Keratinocyte (primary cell): ENCODE results near the gene TWSG1. TPM values are rescaled to one million over a fixed set of nuclear protein-coding genes. Genes with fewer than 3 reads are reported as not detected.

ENCODE experiments used
- DNase-seq: peaks from one replicate; pipeline ENCODE4 v3.0.0-alpha.2; 2011; ENCODE audit warnings: low read depth, missing footprints, low spot score
- FAIRE-seq: peaks from 2 replicates; lab custom pipeline; 2011; peaks lifted over from hg19 to GRCh38; lab: Jason Lieb, UNC
- H2AFZ ChIP-seq: 2 replicates; pipeline ENCODE4 v1.6.0; 2012; ENCODE audit warnings: low read length, control low read depth, inconsistent platforms; ENCODE audit not compliant: control insufficient read depth
- H3K27ac ChIP-seq: 2 replicates; pipeline ENCODE4 v1.5.1; 2011; ENCODE audit warnings: low read length; ENCODE audit not compliant: control insufficient read depth, insufficient read depth
- H3K27me3 ChIP-seq: 3 replicates; pipeline ENCODE4 v1.6.0; 2011; ENCODE audit warnings: low read length; ENCODE audit not compliant: control insufficient read depth, insufficient read depth; ENCODE audit errors: extremely low read depth
- H3K36me3 ChIP-seq, 2 experiments: 2 replicates in 1 of 2; 3 replicates in 1 of 2; pipeline ENCODE4 v1.5.1; 2011; ENCODE audit warnings: low read length in 2 of 2, mild to moderate bottlenecking in 1 of 2; ENCODE audit not compliant: control insufficient read depth in 2 of 2, insufficient read depth in 2 of 2; ENCODE audit errors: extremely low read depth in 1 of 2
- H3K4me1 ChIP-seq: 3 replicates; pipeline ENCODE4 v1.5.1; 2011; ENCODE audit warnings: low read length; ENCODE audit not compliant: control insufficient read depth, insufficient read depth; ENCODE audit errors: extremely low read depth
- H3K4me2 ChIP-seq: 3 replicates; pipeline ENCODE4 v1.6.0; 2011; ENCODE audit warnings: low read depth, low read length; ENCODE audit not compliant: control insufficient read depth, insufficient read depth; ENCODE audit errors: extremely low read depth
- H3K4me3 ChIP-seq, 3 experiments: fragments of 200-600 bp in 1 of 3; sonication (generic) in 1 of 3; 2 replicates in 2 of 3; 3 replicates in 1 of 3; pipeline ENCODE4 v1.5.1; 2011 to 2016; ENCODE audit warnings: low read length in 3 of 3, mild to moderate bottlenecking in 3 of 3, control low read depth in 2 of 3, inconsistent platforms in 1 of 3, low read depth in 1 of 3, mixed read lengths in 1 of 3, mixed run types in 1 of 3, moderate library complexity in 1 of 3; ENCODE audit not compliant: control insufficient read depth in 2 of 3, insufficient read depth in 2 of 3; ENCODE audit errors: extremely low read depth in 1 of 3
- H3K79me2 ChIP-seq: 2 replicates; pipeline ENCODE4 v1.6.0; 2012; ENCODE audit warnings: low read length; ENCODE audit not compliant: control insufficient read depth, insufficient read depth
- H3K9ac ChIP-seq: 3 replicates; pipeline ENCODE4 v1.6.0; 2011; ENCODE audit warnings: low read length; ENCODE audit not compliant: control insufficient read depth, insufficient read depth; ENCODE audit errors: extremely low read depth
- H3K9me1 ChIP-seq: 3 replicates; pipeline ENCODE4 v1.6.0; 2011; ENCODE audit warnings: low read length; ENCODE audit not compliant: control insufficient read depth, insufficient read depth; ENCODE audit errors: extremely low read depth
- H3K9me3 ChIP-seq: 2 replicates; pipeline ENCODE4 v1.5.1; 2012; ENCODE audit warnings: low read depth, low read length; ENCODE audit not compliant: control insufficient read depth
- H4K20me1 ChIP-seq: 3 replicates; pipeline ENCODE4 v1.6.0; 2011; ENCODE audit warnings: low read length; ENCODE audit not compliant: control insufficient read depth, insufficient read depth; ENCODE audit errors: extremely low read depth
- EZH2 ChIP-seq: IDR thresholded peaks from one replicate; pipeline ENCODE4 v1.6.1; 2012; ENCODE audit warnings: inconsistent platforms, mild to moderate bottlenecking, low read length, moderate library complexity
- dilution Hi-C: fragments of 300-500 bp; cut with MboI; formaldehyde crosslinking; loops from one replicate; pipeline ENCODE4 v1.7.0; 2020; ENCODE audit warnings: low sequenced_read_pairs; ENCODE audit not compliant: extremely low pct_ligation_motif_present
- polyA plus RNA-seq, 5 experiments: library from polyadenylated mRNA; depleted of rRNA in 3 of 5; stranded (reverse) in 3 of 5; stranded (forward) in 1 of 5; unstranded in 1 of 5; fragments of >200 nt; gene quantifications; 1 replicate in 1 of 5; 2 replicates in 3 of 5; 3 replicates in 1 of 5; pipeline versions ENCODE4 v1.2.1 to v1.2.3, GENCODE V29; 2011 to 2012; ENCODE audit warnings: missing spikeins in 2 of 5, low read depth in 1 of 5, low replicate concordance in 1 of 5
- TF ChIP-seq, protein P1 (sequence below), 3 experiments: IDR thresholded peaks in 1 of 3; conservative IDR thresholded peaks in 1 of 3; optimal IDR thresholded peaks in 1 of 3; 2 replicates in 2 of 3; 3 replicates in 1 of 3; pipeline versions ENCODE3 to v1.5.1; 2011; ENCODE audit warnings: low read length in 3 of 3, mild to moderate bottlenecking in 3 of 3, moderate library complexity in 2 of 3, control low read depth in 1 of 3, inconsistent platforms in 1 of 3; ENCODE audit not compliant: insufficient read depth in 2 of 3; ENCODE audit errors: extremely low read depth in 1 of 3

TWSG1 gene
- polyA plus RNA-seq, 1 donor (not counting 4 experiments of a cell fraction or from before 2014, with no cell fraction given): 46.9 TPM

- Histone ChIP-seq H3K9me1 (no peaks in the 10 kb centered on the region), H3K27ac (no peak overlapping the region), H3K79me2 (no peaks in the 10 kb centered on the region), H2AFZ (peak overlapping the region; percentile 78), H4K20me1 (no peaks in the 10 kb centered on the region), H3K4me1 (peaks cover 21% of the 10 kb centered on the region), H3K9ac (no peak overlapping the region), H3K36me3 (no peaks in the 10 kb centered on the region), H3K4me3 (no peak overlapping the region), H3K27me3 (no peaks in the 10 kb centered on the region), H3K9me3 (no peaks in the 10 kb centered on the region), H3K4me2 (peak overlapping the region; percentile 71)
- dilution Hi-C loops: no loop called here
- DNase-seq (no peak), FAIRE-seq (no peak)
- TF ChIP-seq, protein P1, sequence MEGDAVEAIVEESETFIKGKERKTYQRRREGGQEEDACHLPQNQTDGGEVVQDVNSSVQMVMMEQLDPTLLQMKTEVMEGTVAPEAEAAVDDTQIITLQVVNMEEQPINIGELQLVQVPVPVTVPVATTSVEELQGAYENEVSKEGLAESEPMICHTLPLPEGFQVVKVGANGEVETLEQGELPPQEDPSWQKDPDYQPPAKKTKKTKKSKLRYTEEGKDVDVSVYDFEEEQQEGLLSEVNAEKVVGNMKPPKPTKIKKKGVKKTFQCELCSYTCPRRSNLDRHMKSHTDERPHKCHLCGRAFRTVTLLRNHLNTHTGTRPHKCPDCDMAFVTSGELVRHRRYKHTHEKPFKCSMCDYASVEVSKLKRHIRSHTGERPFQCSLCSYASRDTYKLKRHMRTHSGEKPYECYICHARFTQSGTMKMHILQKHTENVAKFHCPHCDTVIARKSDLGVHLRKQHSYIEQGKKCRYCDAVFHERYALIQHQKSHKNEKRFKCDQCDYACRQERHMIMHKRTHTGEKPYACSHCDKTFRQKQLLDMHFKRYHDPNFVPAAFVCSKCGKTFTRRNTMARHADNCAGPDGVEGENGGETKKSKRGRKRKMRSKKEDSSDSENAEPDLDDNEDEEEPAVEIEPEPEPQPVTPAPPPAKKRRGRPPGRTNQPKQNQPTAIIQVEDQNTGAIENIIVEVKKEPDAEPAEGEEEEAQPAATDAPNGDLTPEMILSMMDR (optimal IDR thresholded peaks at IDR 0.05 in 1 of 3, IDR thresholded peaks at IDR 0.05 in 1 of 3, conservative IDR thresholded peaks at IDR 0.05 in 1 of 3; ENCODE audit: extremely low read depth in 1 of 3, insufficient read depth in 2 of 3, low read length in 3 of 3): no peak
- TF ChIP-seq EZH2: no peak
Observed at GRCh38 chr18:9416563-9417072, 82.0 kb downstream of the TWSG1 start.

DNA sequence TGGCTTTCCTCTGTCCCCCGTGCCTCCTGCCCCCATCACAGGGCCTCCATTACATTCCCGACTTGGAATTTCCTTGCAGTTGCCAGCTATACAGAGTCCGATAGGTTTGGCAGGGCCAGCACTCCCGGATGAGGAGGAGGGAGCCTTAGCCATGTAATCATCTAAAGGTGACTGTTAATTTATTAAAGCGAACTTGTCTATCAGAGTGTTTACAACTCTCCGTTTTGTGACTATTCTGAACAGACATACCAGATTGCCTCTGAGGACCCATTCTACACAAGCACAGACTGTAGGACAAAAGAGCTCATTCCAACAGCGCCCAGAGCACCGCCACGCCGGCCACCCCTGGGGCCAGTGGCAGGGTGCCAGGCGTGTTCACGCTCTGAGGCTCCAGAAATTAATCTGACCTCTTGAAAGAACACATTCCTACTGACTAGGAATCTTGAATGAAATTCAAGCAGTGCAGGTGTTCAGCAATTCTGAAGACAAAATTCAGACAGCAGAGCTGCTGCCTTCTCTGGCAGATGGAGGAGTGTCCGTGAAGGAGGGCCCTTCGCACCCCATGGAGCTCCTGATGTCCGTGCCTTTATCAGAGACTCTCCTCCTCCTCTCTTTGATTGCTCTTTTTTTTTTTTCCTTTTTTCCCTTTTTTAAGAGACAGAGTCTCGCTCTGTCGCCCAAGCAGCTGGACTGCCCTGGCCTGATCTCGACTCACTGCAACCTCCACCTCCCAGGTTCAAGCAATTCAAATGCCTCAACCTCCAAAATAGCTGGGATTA lies 82.7 kb downstream of the TWSG1 start:
- H3K4me1 ChIP-seq: peaks cover 21% of the 10 kb centered on the region
- DNase-seq: no peak
- H3K9ac ChIP-seq: peak overlapping the region; percentile 33
- H3K27me3 ChIP-seq: no peaks in the 10 kb centered on the region
- H3K4me3 ChIP-seq: no peak overlapping the region
- no peaks in the 10 kb centered on the region for H4K20me1 ChIP-seq
- peak; percentile 52 for FAIRE-seq
- dilution Hi-C loops: no loop called here
- H3K9me1 ChIP-seq: no peaks in the 10 kb centered on the region
- peak overlapping the region; percentile 78 for H2AFZ ChIP-seq
- no peak overlapping the region for H3K27ac ChIP-seq
- no peaks in the 10 kb centered on the region for H3K79me2 ChIP-seq
- peak overlapping the region; percentile 71 for H3K4me2 ChIP-seq
- no peaks in the 10 kb centered on the region for H3K9me3 ChIP-seq
- TF ChIP-seq EZH2: no peak
- TF ChIP-seq, protein P1 (optimal IDR thresholded peaks at IDR 0.05 in 1 of 3, IDR thresholded peaks at IDR 0.05 in 1 of 3, conservative IDR thresholded peaks at IDR 0.05 in 1 of 3; ENCODE audit: extremely low read depth in 1 of 3, insufficient read depth in 2 of 3, low read length in 3 of 3): no peak
- no peaks in the 10 kb centered on the region for H3K36me3 ChIP-seq
